ENCODE results near the gene CCIN.

The CCIN gene

GRCh38 chr9:36191290-36191645 lies 22.1 kb downstream of the CCIN start:
- no peak for DNase-seq (ENCODE audit: low spot score)

DNA sequence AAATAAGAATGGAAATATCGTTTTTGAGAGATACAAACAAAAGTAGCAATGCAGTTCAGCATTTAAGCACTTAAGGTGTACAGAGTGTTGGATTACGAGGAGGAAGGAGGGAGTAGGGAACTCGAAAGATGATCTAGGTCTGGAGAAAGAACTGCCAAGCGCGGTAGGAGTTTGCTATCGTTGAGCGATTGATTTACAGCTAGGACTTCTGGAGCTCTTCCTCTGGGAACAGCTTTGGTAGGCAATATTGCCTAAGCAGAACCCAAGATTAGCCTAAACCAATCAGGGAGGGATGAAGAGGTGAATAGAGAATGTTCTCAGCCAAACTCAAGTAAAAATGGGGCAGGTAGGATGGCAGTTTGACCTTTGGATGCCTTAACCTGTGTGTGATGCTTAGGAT lies 22.5 kb downstream of the CCIN start:
- DNase-seq (ENCODE audit: low spot score), result no peak

GRCh38 chr9:36192196-36192595 lies 23.0 kb downstream of the CCIN start:
- no peak for DNase-seq (ENCODE audit: low spot score)

DNA sequence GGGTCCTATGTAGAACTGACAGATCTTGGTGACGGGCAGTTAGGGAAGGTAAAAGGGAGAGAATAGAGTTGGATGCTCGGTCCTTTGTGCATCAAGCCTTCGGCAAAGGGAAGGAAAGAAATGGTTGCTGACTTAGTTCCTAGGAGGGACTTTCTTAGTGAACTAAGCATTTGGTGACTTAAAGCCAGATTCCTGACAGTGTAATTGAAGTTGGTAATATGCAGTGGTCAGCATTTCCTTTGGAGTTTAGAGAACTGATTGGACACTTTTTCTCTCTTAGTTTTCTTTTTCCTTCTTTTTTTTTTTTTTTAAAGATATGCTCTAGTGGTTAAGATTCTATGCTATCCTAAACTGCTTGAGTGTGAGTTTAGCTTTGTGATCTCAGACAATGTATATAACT lies 23.8 kb downstream of the CCIN start:
- no peak for DNase-seq (ENCODE audit: low spot score)

- no peak for DNase-seq (ENCODE audit: low spot score)
Measured at GRCh38 chr9:36194326-36195000, 25.3 kb downstream of the CCIN start.

GRCh38 chr9:36204906-36205547 lies 35.8 kb downstream of the CCIN start:
- DNase-seq (ENCODE audit: low spot score), result no peak

- no peak for DNase-seq (ENCODE audit: low spot score)
Measured at GRCh38 chr9:36207016-36207415, 37.8 kb downstream of the CCIN start.

DNA sequence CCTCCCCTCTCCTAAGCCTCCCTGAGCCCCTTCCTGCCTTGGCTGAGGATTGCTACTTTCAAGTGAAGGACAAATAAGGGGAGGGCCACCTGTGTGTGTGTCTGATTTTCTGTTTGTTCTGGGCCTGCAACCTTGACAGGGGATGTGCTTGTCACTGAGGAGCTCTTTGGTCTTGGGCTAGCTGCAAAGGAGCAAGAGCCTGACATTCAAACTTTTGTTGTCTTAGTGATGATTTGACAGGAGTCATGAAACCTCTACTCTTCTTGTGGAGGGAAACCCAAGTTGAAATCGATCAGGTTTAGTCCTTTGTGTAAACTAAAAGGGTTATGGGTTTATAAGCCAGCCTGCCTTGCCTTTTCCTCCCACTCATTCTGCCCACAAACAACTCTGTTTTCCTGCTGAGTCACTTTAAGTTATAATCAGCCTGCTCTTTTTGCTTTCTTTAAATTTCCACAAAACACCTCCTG lies 38.4 kb downstream of the CCIN start:
- no peak for DNase-seq (ENCODE audit: low spot score)

DNA sequence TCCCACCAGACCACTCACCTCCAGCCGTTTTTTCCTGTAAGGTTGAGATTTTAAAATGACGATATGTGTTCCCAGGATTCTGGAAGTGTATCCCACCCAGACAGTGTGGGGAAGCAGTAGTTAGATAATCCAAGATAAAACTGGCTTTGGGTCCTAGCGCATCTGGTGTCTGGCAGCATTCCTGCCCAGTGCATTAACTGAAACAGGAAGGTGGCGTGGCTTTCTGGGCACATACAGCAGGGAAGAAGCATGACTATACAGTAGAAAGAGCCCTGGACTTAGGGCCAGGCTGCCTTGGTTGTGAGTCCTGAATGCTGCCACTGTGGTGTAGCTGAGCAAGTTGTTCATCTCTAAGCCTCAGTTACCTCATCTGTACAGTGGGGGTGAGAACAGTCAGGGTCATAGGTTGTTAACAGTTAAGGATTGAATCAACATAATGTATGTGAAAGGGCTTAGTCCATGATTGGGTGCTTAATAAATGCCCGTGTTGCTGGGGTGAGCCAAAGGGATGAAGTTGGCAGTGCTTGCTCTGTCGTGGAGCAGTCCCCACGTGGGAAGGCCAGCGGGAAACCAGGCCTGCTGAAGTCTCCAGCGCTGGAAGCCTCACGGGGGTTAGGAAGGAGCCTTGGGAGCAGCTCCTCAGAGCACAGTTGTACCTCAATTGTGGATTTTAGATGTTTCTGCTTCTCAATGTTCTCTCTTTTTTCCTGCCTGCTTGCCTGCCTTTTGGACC lies 39.5 kb downstream of the CCIN start:
- DNase-seq (ENCODE audit: low spot score), result no peak

DNA sequence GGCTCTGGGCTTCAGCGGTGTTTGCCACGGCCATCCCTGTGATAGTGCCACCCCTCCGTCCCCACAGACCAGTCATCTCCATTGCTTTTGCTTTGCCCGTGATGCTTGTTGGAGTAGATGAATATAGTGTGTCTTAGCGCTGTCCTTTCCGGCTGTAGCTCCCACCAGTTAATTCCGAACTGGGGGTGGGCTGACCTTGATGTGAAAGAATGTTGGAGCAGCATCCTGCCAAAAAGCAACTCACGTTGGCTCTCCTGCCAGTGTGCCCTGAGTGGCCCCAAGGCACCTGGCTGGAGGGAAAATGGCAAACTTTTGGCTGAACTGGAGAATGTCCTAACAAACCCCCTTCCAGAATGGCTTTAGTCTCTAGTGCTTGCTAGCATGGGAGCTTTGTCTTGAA lies 41.5 kb downstream of the CCIN start:
- no peak for DNase-seq (ENCODE audit: low spot score)

DNA sequence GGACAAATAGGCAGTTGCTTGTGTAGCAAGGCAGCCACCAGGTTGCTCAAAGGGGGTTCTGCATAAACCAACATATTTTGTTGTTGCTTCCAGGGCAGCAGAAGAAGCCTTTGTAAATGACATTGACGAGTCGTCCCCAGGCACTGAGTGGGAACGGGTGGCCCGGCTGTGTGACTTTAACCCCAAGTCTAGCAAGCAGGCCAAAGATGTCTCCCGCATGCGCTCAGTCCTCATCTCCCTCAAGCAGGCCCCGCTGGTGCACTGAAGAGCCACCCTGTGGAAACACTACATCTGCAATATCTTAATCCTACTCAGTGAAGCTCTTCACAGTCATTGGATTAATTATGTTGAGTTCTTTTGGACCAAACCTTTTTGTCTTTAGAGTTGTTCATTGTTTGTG lies 42.3 kb downstream of the CCIN start:
- DNase-seq (ENCODE audit: low spot score), result no peak

GRCh38 chr9:36213387-36213786 lies 44.2 kb downstream of the CCIN start:
- DNase-seq (ENCODE audit: low spot score), result no peak

DNA sequence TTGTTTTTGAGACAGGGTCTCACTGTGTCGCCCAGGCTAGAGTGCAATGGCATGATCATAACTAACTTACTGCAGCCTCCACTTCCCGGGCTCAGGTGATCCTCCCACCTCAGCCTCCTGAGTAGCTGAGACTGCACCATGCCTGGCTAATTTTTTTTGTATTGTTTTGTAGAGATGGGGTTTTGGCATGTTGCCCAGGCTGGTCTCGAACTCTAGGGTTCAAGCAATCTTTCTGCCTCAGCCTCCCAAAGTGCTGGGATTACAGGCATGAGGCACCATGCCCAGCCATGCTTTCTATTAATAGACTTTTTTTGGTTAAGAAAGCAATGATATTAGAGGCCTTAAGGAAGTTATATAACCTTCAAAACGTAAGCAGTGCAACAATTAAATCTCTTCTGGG lies 44.8 kb downstream of the CCIN start:
- DNase-seq (ENCODE audit: low spot score), result no peak

DNA sequence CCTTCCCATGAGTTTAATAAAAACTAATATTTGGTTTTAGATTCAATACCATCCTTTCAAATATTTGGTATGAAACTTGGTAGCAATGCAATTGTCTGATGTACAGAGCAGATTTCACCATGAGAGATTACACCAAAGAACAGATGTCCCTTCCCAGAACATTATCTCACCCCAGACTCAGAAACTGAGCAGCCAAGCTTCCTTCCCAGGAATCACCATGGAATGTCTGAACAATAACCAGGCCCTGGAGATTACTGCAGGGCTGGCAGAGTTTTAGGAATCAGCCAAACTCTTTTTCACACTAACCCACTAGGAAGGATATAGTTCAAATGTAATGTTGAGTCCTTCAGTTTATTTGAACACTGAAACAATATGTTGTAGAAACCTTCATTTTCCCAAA lies 45.4 kb downstream of the CCIN start:
- no peak for DNase-seq (ENCODE audit: low spot score)

DNA sequence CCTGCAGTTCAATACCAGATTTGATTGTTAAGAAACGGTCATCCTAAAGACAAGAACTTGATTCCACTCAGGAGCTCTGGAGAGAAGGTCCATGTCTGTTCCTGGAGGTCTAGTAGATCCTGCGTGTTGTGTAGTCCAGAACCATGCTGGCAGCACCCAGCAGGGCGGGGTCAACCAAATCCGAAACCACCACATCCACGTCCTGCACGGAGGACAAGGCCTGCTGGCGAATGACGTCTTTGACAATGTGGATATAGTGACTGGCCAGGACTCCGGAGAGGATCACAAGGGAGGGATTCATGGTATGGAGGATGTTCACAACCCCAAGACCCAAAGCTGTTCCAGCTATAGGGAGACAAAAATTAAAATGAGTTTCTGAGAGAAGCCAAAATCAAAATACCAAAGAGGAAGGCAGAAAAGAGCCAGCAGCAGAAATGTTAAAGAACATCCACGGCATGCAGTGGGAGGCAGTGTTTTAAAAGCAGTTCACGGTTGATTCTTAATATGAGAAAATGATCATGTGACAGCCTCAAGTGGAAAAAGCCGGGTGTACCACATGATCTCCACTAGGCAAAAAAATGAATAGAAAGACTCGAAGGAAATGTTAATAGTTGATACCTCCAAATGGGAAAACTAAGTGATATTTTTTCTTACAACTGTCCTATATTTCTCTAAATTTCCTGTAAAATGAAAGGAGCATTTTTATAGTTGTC lies 48.2 kb downstream of the CCIN start:
- DNase-seq (ENCODE audit: low spot score), result no peak

DNA sequence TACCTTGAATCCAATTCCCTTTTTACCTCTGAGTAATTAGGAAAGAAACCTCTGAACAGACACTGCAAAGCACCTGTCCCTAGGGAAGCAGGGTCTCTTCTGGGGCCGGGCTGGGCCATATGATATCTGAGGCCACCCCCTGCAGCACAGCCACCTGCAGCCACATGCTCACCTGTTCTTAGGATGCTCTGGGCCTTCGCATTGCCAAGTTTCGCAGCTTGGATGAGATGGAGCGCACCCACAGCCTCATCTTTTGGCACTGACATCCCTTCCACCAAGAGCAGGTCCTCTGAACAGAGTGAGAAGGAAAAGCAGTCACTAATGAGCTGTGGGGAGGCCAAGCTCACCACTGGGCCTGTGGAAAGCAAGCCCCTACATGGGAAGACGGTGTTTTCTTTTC lies 48.8 kb downstream of the CCIN start:
- no peak for DNase-seq (ENCODE audit: low spot score)

- no peak for DNase-seq (ENCODE audit: low spot score)
Measured at GRCh38 chr9:36218411-36218901, 49.3 kb downstream of the CCIN start.

All from AG08396 (cell line).